GM19035 (cell line): Measurements from ENCODE around the gene RXRA.

ENCODE experiments used
- ATAC-seq: cut with Tn5 transposase; IDR thresholded peaks from one replicate; pipeline ENCODE4 v1.9.1; 2021; ENCODE audit not compliant: unreplicated experiment

The RXRA gene

GRCh38 chr9:134365115-134365596, 38.9 kb downstream of the RXRA start:
- no peak for ATAC-seq

GRCh38 chr9:134365791-134366222, 39.6 kb downstream of the RXRA start:
- ATAC-seq, result no peak

GRCh38 chr9:134366223-134367031, 40.2 kb downstream of the RXRA start:
- no peak for ATAC-seq

- no peak for ATAC-seq
These were observed 40.8 kb downstream of the RXRA start for GRCh38 chr9:134367061-134367460.

GRCh38 chr9:134367791-134368490, 41.7 kb downstream of the RXRA start:
- ATAC-seq, result no peak

GRCh38 chr9:134368571-134368970, 42.3 kb downstream of the RXRA start:
- no peak for ATAC-seq

GRCh38 chr9:134369416-134370212, 43.4 kb downstream of the RXRA start:
- ATAC-seq, result no peak

- ATAC-seq, result no peak
These were observed 43.9 kb downstream of the RXRA start for GRCh38 chr9:134370213-134370492.

- ATAC-seq, result no peak
These were observed 44.4 kb downstream of the RXRA start for GRCh38 chr9:134370638-134371037.

- no peak for ATAC-seq
These were observed 45.5 kb downstream of the RXRA start for GRCh38 chr9:134371731-134372130.

GRCh38 chr9:134372581-134373267, 46.5 kb downstream of the RXRA start:
- ATAC-seq, result no peak

GRCh38 chr9:134373269-134373668, 47.0 kb downstream of the RXRA start:
- no peak for ATAC-seq

GRCh38 chr9:134373953-134374300, 47.7 kb downstream of the RXRA start:
- ATAC-seq, result no peak

- no peak for ATAC-seq
These were observed 48.2 kb downstream of the RXRA start for GRCh38 chr9:134374301-134375010.

- ATAC-seq, result no peak
These were observed 48.7 kb downstream of the RXRA start for GRCh38 chr9:134375011-134375390.

- ATAC-seq, result no peak
These were observed 49.5 kb downstream of the RXRA start for GRCh38 chr9:134375430-134376385.

- no peak for ATAC-seq
These were observed 50.3 kb downstream of the RXRA start for GRCh38 chr9:134376386-134377142.

- ATAC-seq, result no peak
These were observed 50.9 kb downstream of the RXRA start for GRCh38 chr9:134377143-134377484.

GRCh38 chr9:134377976-134378375, 51.7 kb downstream of the RXRA start:
- ATAC-seq, result no peak
